ENCODE measurements around the gene KCTD16. TPM values are rescaled to one million over a fixed set of nuclear protein-coding genes. Genes with fewer than 3 reads are reported as not detected.

The KCTD16 gene
- total RNA-seq, 6 donors from 2014 or later, result under 0.01 to 1.7 (median 0.27) TPM

DNA sequence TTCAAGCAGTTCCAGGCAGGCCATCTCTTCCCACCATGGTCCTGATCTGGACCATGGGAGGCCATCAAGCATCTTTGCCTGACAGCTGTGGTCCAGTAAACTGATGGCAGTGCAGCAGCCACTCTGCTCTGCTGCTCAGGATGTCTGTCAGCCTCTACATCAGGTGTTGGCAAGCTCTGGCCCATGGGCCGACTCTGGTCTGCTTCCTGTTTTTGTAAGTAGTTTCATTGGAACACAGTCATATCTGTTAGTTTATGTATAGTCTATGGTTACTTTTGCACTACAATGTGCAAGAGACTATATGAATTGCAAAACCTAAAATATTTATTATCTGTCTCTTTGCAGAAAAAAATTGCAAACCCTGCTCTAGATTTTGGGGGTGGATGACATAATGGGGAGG lies 225.0 kb downstream of the KCTD16 start:
- no peaks in the 10 kb centered on the region for H3K9me3 ChIP-seq
- ATAC-seq (ENCODE audit: low FRiP score in 2 of 2) (no peak), DNase-seq (no peak)
- H3K27ac ChIP-seq, result no peak overlapping the region
- WGBS, 2 donors, result 33 to 43% methylated on average over 1 of the region's 1 CpG
- no peaks in the 10 kb centered on the region for H3K4me1 ChIP-seq
- TF ChIP-seq POLR2AphosphoS5 (IDR thresholded peaks at IDR 0.05), result no peak
- TF ChIP-seq, protein P1, sequence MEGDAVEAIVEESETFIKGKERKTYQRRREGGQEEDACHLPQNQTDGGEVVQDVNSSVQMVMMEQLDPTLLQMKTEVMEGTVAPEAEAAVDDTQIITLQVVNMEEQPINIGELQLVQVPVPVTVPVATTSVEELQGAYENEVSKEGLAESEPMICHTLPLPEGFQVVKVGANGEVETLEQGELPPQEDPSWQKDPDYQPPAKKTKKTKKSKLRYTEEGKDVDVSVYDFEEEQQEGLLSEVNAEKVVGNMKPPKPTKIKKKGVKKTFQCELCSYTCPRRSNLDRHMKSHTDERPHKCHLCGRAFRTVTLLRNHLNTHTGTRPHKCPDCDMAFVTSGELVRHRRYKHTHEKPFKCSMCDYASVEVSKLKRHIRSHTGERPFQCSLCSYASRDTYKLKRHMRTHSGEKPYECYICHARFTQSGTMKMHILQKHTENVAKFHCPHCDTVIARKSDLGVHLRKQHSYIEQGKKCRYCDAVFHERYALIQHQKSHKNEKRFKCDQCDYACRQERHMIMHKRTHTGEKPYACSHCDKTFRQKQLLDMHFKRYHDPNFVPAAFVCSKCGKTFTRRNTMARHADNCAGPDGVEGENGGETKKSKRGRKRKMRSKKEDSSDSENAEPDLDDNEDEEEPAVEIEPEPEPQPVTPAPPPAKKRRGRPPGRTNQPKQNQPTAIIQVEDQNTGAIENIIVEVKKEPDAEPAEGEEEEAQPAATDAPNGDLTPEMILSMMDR (IDR thresholded peaks at IDR 0.05), result no peak
- TF ChIP-seq POLR2A (IDR thresholded peaks at IDR 0.05), result no peak
- no peak for TF ChIP-seq EP300 (IDR thresholded peaks at IDR 0.05)
- no peak overlapping the region for H3K4me3 ChIP-seq
- H3K27me3 ChIP-seq, result no peaks in the 10 kb centered on the region
- H3K36me3 ChIP-seq, result no peaks in the 10 kb centered on the region

DNA sequence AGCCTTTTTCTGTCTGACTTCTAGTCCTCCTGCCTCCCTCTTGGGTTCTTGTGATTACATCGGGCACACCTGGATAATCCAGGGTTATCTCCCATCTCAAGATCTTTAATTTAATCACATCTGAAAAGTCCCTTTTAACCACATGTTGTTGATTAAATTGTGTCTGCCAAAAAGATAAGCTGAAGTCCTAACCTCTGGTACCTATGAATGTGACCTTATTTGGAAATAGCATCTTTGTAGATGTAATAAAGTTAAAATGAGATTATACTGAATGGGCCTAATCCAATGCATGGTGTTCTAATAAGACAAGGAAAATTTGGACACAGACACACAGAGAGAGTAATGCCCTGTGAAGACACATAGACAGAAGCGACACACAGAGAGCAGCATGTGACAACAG lies 232.4 kb downstream of the KCTD16 start:
- no peak for ATAC-seq (ENCODE audit: low FRiP score in 2 of 2)
- H3K4me3 ChIP-seq, result no peak overlapping the region
- no peaks in the 10 kb centered on the region for H3K9me3 ChIP-seq
- no peaks in the 10 kb centered on the region for H3K4me1 ChIP-seq
- H3K27me3 ChIP-seq, result no peaks in the 10 kb centered on the region
- no peak overlapping the region for H3K27ac ChIP-seq
- TF ChIP-seq POLR2A (IDR thresholded peaks at IDR 0.05), result no peak
- no peak for TF ChIP-seq POLR2AphosphoS5 (IDR thresholded peaks at IDR 0.05)
- TF ChIP-seq, protein P1 (IDR thresholded peaks at IDR 0.05), result no peak
- no peak for TF ChIP-seq EP300 (IDR thresholded peaks at IDR 0.05)
- H3K36me3 ChIP-seq, result no peaks in the 10 kb centered on the region
- no peak for DNase-seq
- 95 to 96% methylated on average over 2 of the region's 2 CpGs for WGBS, 2 donors

DNA sequence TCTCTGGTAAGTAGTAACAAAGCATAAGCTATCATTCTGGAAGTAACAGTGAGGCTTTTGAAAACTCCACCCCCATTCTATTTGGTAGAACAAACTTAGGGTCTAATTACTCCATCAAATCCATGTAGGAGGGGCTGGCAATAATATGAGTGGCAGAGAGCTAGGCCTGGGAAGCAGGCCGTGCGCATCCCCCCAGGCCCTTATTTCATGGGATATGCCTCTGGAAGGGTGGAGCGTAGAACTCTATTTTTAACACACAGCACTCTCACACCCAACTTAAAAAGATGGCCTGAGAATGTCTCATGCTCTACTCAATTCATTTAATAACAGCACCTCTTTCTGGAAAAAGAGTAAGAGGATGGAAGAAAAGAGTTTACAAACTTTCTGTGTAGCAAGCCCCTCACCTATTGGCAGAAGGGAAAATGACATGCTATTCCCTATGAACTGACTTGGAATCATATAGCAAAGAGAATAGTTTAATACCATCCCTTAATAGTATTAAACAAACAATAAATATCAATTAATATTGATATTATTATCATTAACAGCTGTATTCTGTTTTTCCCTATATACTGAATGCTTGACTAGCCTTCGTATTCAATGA lies 233.2 kb downstream of the KCTD16 start:
- WGBS, 2 donors, result 89 to 92% methylated on average over 4 of the region's 4 CpGs
- ATAC-seq (ENCODE audit: low FRiP score in 2 of 2) (no peak), DNase-seq (no peak)
- no peaks in the 10 kb centered on the region for H3K9me3 ChIP-seq
- H3K4me3 ChIP-seq, result no peak overlapping the region
- H3K36me3 ChIP-seq, result no peaks in the 10 kb centered on the region
- TF ChIP-seq POLR2AphosphoS5 (IDR thresholded peaks at IDR 0.05) (no peak), POLR2A (IDR thresholded peaks at IDR 0.05) (no peak), EP300 (IDR thresholded peaks at IDR 0.05) (no peak)
- TF ChIP-seq, protein P1 (IDR thresholded peaks at IDR 0.05), result no peak
- H3K27ac ChIP-seq, result no peak overlapping the region
- no peaks in the 10 kb centered on the region for H3K27me3 ChIP-seq
- no peaks in the 10 kb centered on the region for H3K4me1 ChIP-seq

DNA sequence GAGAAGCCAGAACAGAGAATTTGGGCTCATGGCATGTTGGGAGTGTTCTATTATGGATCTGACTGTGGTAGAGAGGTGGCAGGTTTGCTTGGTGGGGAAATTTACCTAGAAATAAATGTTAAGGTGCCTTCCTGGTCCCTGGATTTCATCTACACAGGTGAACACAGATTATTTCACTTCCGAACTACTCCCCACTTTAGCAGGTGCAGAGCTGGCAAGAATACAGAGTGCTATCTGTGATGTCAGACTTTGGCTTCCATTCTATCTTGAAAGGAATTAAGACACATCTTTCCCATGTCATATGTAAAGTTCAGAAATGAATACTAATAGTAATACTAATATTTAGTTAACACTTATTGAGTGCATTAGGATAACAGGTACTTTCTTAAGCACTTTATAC lies 234.0 kb downstream of the KCTD16 start:
- TF ChIP-seq POLR2A (IDR thresholded peaks at IDR 0.05), result no peak
- no peak for TF ChIP-seq EP300 (IDR thresholded peaks at IDR 0.05)
- TF ChIP-seq, protein P1 (IDR thresholded peaks at IDR 0.05), result no peak
- no peak for TF ChIP-seq POLR2AphosphoS5 (IDR thresholded peaks at IDR 0.05)
- 63 to 88% methylated on average over 1 of the region's 1 CpG for WGBS, 2 donors
- Histone ChIP-seq H3K4me1 (no peaks in the 10 kb centered on the region), H3K27me3 (no peaks in the 10 kb centered on the region), H3K4me3 (no peak overlapping the region), H3K27ac (no peak overlapping the region), H3K36me3 (no peaks in the 10 kb centered on the region), H3K9me3 (no peaks in the 10 kb centered on the region)
- DNase-seq (no peak), ATAC-seq (ENCODE audit: low FRiP score in 2 of 2) (no peak)

DNA sequence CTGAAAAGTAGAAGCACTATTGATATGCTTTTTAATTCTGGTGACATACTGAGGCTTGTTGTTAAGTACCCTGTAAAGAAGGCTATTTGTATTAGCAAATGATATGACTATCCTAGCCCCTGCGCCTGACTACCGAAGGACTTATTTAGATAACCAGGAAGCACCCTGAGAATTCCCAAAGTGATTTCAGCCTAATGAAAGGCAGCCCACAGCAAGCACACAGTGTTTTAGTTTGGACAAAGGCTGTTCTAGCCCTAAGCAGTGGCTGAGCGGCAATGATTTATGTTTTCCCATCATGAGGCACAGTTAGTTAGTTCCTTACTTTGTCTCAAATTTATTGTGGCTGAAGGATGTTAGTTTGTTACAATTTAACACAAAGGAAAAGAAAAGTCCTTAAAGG lies 235.3 kb downstream of the KCTD16 start:
- H3K27me3 ChIP-seq, result no peaks in the 10 kb centered on the region
- WGBS, 2 donors, result 45 to 61% methylated on average over 3 of the region's 3 CpGs
- TF ChIP-seq POLR2A (IDR thresholded peaks at IDR 0.05), result no peak
- TF ChIP-seq, protein P1 (IDR thresholded peaks at IDR 0.05), result no peak
- TF ChIP-seq POLR2AphosphoS5 (IDR thresholded peaks at IDR 0.05), result no peak
- no peak for TF ChIP-seq EP300 (IDR thresholded peaks at IDR 0.05)
- DNase-seq (no peak), ATAC-seq (ENCODE audit: low FRiP score in 2 of 2) (no peak)
- no peaks in the 10 kb centered on the region for H3K36me3 ChIP-seq
- H3K4me1 ChIP-seq, result no peaks in the 10 kb centered on the region
- H3K9me3 ChIP-seq, result no peaks in the 10 kb centered on the region
- no peak overlapping the region for H3K4me3 ChIP-seq
- no peak overlapping the region for H3K27ac ChIP-seq

All from upper lobe of left lung (tissue), 6 donors.